Stimulated activated CD4-positive, alpha-beta T cell treated with anti-CD3 and anti-CD28 coated beads, TNF-alpha, amount 100 ng/mL, for 4 hours (primary cell): ENCODE measurements around the gene TTC17.
"Not testable (repeated sequence)": the region's sequence is repeated elsewhere in the genome, so short reads cannot be mapped to it uniquely, and the experiment has no call there.

Experiments used
- DNase-seq, 3 experiments: peaks; one replicate each; pipeline ENCODE4 v3.0.0-alpha.2; 2020; ENCODE audit warnings: low read depth in 3 of 3

The TTC17 gene

DNA sequence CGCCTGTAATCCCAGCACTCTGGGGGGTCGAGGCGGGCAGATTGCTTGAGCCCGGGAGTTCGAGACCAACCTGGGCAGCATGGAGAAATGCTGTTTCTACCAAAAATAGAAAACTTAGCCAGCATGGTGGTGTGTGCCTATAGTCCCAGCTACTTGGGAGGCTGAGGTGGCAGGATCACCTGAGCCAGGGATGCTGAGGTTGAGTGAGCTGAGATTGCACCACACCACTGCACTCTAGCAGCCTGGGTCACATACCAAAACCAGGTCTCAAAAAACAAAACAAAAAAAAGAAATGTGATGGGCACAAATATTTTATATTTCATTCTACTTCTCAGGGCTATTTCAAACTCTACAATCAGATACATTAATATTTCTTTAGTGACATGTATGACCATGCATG lies 25.7 kb downstream of the TTC17 start:
- no peak for DNase-seq

- DNase-seq = no peak
Observed at GRCh38 chr11:43392713-43393112, 34.0 kb downstream of the TTC17 start.

DNA sequence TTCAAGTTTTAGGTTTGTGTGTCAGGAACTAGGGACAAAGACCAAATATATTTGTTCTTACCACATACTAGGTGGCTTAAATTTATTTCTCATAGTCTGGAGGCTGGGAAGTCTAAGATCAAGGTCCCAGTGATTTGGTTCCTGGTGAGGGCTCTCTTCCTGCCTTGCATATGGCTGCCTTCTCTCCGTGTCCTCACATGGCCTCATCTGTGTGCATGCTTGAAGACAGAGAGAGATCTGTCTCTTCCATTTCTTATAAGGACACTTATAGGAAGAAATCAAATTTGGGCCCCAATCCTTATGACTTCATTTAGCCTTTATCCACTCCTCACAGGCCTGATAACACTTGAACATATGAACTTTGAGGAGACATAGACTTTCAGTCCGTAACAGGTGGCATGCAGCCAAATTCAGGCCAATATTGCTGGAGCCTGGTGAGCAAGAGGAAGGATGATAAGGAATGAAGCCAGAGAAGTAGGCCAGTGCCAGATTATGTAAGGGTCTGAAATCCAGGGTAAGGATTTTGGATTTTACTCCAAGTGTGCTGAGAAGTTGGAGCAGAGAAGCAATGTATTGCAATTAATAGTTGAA lies 35.1 kb downstream of the TTC17 start:
- DNase-seq = no peak

DNA sequence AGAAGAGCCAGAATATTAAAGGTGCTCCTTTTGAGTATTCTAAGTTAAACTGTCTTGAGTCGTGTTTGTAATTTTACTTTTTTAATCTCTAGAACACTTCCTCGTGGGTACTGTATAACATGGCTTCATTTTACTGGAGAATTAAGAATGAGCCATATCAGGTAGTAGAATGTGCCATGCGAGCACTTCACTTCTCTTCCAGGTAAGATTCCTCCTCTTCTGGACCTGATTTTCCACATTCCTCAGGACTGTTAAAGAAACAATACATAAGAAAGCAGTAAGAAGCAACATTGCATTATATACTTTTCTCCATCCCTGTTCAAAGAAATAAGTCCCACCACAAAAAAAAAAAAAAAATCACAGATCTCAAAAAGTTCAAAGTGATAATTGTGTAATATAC lies 37.9 kb downstream of the TTC17 start:
- no peak for DNase-seq

DNA sequence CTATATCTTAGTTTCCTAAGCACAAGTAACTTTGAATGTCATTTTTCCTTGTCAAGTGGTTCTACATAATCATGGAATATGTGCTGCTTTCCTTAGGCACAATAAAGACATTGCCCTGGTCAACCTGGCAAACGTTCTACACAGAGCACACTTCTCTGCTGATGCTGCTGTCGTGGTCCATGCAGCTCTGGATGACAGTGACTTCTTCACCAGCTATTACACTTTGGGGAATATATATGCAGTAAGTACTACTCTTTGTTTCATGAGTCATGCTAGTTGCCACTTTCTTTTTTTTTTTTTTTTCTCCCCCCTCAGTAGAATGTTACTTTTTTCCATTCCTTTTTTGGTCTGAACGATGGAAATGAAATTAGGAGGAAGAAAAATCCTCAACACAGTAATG lies 38.5 kb downstream of the TTC17 start:
- DNase-seq = no peak

DNA sequence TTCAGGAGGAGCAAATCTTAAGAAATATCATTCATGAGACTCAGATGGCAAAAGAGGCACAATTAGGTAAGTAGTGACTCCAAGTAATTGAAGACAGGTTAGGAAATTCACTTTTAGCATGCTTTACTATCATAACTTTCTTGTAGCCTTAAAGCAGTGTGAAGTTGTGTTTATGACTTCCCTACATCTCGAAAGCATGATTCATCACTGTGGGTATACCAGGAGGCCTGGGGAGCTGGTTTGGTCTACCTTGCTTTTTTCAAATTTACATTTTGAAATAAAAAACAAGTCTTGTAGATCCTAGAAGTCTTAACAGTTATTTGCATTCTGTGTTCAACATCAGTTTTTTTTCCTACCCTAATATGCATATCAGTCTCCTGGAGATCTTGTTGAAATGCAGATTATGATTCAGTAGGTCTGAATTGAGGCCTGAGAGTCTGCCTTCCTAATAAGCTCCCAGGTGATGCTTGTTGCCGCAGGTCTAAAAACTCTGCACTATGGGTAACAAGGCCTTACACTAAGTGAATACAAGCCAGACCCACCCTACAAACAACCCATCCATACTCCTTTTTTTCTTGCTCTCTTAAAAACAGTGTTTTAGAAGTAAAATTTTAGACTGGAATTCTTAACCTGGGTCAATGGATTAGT lies 41.4 kb downstream of the TTC17 start:
- no peak for DNase-seq

DNA sequence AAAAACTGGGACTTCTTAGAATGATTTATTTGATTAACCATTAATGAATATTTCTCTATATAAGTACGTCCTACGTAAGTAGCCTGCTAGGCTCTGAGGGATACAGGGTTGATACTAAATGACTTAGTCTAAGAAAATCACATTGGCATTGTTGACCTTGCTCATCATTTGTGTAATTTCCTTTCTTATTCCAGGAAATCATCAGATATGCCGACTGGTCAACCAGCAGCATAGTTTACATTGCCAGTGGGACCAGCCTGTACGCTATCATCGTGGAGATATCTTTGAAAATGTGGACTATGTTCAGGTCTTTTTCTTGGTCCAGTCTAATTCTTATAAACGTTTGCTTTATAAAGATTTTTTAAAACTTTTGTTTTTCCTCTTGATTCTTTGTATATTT lies 42.5 kb downstream of the TTC17 start:
- no peak for DNase-seq

- not testable (repeated sequence) for DNase-seq
Observed at GRCh38 chr11:43401811-43402210, 43.1 kb downstream of the TTC17 start.

- no peak for DNase-seq
Observed at GRCh38 chr11:43403357-43404231, 44.9 kb downstream of the TTC17 start.

DNA sequence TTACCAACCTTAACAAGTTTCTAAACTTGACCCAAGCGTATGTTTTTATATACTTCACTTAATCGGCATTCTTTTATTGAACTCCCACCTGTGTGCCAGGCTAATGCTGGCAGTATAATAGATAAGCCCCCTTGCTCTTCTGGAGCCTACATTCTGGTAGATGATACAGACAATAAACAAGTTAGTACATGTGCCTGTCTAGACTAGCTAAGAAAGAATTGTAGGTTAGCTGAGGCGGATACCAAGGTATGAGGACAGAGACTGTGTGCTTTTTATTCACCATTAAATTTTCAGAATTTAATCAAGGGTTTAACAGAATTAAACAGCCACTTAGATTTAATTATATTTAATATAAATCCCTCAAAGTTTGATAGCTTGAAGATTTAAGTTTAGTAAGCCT lies 45.7 kb downstream of the TTC17 start:
- DNase-seq = no peak

GRCh38 chr11:43404836-43405479 lies 46.2 kb downstream of the TTC17 start:
- DNase-seq = no peak

GRCh38 chr11:43408277-43408676 lies 49.6 kb downstream of the TTC17 start:
- no peak for DNase-seq

GRCh38 chr11:43410394-43410793 lies 51.7 kb downstream of the TTC17 start:
- no peak for DNase-seq

- DNase-seq = no peak
Observed at GRCh38 chr11:43418197-43418596, 59.5 kb downstream of the TTC17 start.

GRCh38 chr11:43419460-43419859 lies 60.7 kb downstream of the TTC17 start:
- DNase-seq = no peak

DNA sequence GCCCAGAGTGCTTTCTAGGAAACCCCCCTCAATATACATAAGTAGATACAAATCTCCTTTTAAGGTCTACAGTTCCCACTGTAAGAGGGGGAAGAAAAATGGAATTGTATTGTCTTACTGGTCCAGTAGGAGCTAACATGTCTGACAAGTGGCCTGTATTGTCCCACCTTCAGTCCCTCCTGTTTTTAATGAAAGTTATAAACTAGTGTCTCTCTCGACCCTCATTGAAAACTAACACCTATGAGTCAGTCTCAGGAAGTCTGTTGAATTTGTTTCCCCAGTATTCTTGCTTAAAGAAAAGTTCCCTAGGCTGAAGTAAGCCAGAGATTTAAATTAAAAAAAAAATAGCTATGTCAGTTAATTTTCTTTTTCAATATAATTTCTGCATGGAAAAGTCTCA lies 69.3 kb downstream of the TTC17 start:
- no peak for DNase-seq

DNA sequence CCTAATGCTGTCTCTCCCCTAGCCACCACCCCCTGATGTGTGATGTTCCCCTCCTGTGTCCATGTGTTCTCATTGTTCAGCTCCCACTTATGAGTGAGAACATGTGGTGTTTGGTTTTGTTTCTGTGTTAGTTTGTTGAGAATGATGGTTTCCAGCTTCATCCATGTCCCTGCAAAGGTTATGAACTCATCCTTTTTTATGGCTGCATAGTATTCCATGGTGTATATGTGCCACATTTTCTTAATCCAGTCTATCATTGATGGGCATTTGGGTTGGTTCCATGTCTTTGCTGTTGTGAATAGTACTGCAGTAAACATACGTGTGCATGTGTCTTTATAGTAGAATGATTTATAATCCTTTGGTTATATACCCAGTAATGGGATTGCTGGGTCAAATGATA lies 72.2 kb downstream of the TTC17 start:
- DNase-seq = not testable (repeated sequence)

GRCh38 chr11:43434893-43435292 lies 76.2 kb downstream of the TTC17 start:
- DNase-seq = no peak

- DNase-seq = no peak
Observed at GRCh38 chr11:43440486-43440885, 81.8 kb downstream of the TTC17 start.

GRCh38 chr11:43443811-43444210 lies 85.1 kb downstream of the TTC17 start:
- no peak for DNase-seq

DNA sequence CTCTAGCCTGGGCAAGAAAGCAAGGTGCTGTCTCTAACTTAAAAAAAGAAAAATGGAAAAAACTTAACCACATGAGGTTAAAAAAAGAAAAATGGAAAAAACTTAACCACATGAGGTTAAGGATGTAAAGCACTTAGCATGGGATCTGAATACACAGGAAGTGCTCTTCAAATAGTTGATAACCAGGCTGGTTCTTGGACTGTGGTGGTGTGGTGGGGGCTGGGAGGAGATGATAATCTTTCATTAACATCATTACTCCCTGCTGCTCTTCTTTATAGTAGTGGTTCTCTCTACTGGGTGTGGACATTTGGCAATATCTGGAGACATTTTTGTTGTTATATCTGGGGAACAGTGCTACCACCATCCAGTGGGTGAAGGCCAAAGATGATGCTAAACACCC lies 88.4 kb downstream of the TTC17 start:
- DNase-seq = no peak

DNA sequence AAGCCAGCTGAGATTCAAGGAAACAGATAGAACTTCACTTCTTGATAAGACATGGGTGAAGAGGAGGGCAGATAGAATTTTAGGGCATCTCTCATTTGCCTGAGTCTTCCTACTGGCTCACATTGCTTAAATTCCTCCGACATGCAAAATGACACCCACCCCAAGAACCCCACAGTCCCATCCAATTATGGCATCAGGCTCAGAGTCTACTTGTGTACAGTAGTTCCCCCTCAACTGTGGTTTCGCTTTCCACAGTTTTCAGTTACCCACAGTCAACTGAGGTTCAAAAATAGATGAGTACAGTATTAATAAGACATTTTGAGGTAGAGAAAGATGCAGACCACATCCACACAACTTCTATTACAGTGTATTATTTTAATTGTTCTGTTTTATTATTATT lies 99.8 kb downstream of the TTC17 start:
- DNase-seq = no peak

DNA sequence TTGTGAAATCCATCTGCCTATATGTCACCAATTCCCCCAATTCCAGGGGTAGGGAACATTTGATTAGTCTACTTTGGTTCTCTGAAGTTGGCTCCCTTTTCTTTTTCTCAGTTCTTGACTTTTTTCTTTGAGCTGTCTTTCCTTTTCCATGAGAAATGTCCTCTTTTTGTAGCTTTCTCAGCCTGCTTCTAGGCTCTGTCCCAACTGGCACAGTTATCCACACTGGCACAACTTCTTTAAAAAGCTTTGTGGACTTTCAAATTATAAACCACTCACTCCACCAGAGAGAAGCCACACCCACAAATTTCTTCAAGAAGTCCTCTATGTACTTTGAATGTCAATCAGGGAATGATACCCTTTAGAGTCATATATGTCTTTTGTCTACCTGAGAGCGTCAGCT lies 100.5 kb downstream of the TTC17 start:
- no peak for DNase-seq
